M059J (cell line): ENCODE data around the gene ATXN7L1. TPM values are rescaled to one million over a fixed set of nuclear protein-coding genes. Genes with fewer than 3 reads are reported as not detected.
"Not testable (repeated sequence)": the region's sequence is repeated elsewhere in the genome, so short reads cannot be mapped to it uniquely, and the experiment has no call there.

Experiments
- DNase-seq: peaks from one replicate; pipeline ENCODE4 v3.0.0-alpha.2; 2012; ENCODE audit warnings: low read depth
- total RNA-seq: library from RNA; depleted of rRNA; stranded (reverse); fragments of >200 nt; shearing (Covaris generic); gene quantifications from 2 replicates; pipeline ENCODE4 v1.2.3, GENCODE V29; 2014

Gene ATXN7L1
- total RNA-seq, 1 experiment from 2014 or later = 7.7 TPM

- DNase-seq = no peak
These were observed 73.6 kb downstream of the ATXN7L1 start for GRCh38 chr7:105802604-105803428.

- no peak for DNase-seq
These were observed 75.4 kb downstream of the ATXN7L1 start for GRCh38 chr7:105800849-105801534.

- DNase-seq = no peak
These were observed 76.0 kb downstream of the ATXN7L1 start for GRCh38 chr7:105800442-105800841.

GRCh38 chr7:105799677-105800076, 76.7 kb downstream of the ATXN7L1 start:
- no peak for DNase-seq

- DNase-seq = no peak
These were observed 77.4 kb downstream of the ATXN7L1 start for GRCh38 chr7:105799006-105799405.

GRCh38 chr7:105797652-105798051, 78.7 kb downstream of the ATXN7L1 start:
- DNase-seq = no peak

- no peak for DNase-seq
These were observed 80.0 kb downstream of the ATXN7L1 start for GRCh38 chr7:105796365-105796764.

- no peak for DNase-seq
These were observed 81.4 kb downstream of the ATXN7L1 start for GRCh38 chr7:105794741-105795729.

- no peak for DNase-seq
These were observed 83.7 kb downstream of the ATXN7L1 start for GRCh38 chr7:105792488-105793370.

- no peak for DNase-seq
These were observed 84.5 kb downstream of the ATXN7L1 start for GRCh38 chr7:105791926-105792325.

GRCh38 chr7:105790996-105791395, 85.4 kb downstream of the ATXN7L1 start:
- DNase-seq = peak; percentile 64

GRCh38 chr7:105790452-105790851, 85.9 kb downstream of the ATXN7L1 start:
- DNase-seq = not testable (repeated sequence)

- DNase-seq = no peak
These were observed 87.5 kb downstream of the ATXN7L1 start for GRCh38 chr7:105788816-105789349.

- no peak for DNase-seq
These were observed 88.0 kb downstream of the ATXN7L1 start for GRCh38 chr7:105788356-105788755.

GRCh38 chr7:105787793-105788192, 88.6 kb downstream of the ATXN7L1 start:
- no peak for DNase-seq

GRCh38 chr7:105786520-105787470, 89.6 kb downstream of the ATXN7L1 start:
- DNase-seq = peak; percentile 43

GRCh38 chr7:105782391-105783042, 93.9 kb downstream of the ATXN7L1 start:
- peak; percentile 93 for DNase-seq

- no peak for DNase-seq
These were observed 96.3 kb downstream of the ATXN7L1 start for GRCh38 chr7:105779856-105780780.
